Transverse colon (tissue), 4 donors: ENCODE data around the gene KIAA1217.

ENCODE experiments used
- POLR2AphosphoS5 ChIP-seq, 3 donors: sonication (generic); formaldehyde crosslinking; IDR thresholded peaks; one replicate each; pipeline ENCODE4 v1.6.1; 2016; ENCODE audit warnings: antibody characterized with exemption in 3 of 3
- TF ChIP-seq, protein P1 (sequence below), 5 experiments: fragments of 200-600 bp in 3 of 5; fragments of 450-650 bp in 2 of 5; sonication (generic) in 3 of 5; IDR thresholded peaks; 1 replicate in 2 of 5; 2 replicates in 3 of 5; pipeline ENCODE4 v1.5.1; 2016 to 2017; ENCODE audit warnings: antibody characterized with exemption in 5 of 5, inconsistent platforms in 3 of 5, mild to moderate bottlenecking in 2 of 5, moderate library complexity in 1 of 5

GRCh38 chr10:24355056-24355688 is 146.2 kb downstream of the KIAA1217 start:
- TF ChIP-seq, protein P1, sequence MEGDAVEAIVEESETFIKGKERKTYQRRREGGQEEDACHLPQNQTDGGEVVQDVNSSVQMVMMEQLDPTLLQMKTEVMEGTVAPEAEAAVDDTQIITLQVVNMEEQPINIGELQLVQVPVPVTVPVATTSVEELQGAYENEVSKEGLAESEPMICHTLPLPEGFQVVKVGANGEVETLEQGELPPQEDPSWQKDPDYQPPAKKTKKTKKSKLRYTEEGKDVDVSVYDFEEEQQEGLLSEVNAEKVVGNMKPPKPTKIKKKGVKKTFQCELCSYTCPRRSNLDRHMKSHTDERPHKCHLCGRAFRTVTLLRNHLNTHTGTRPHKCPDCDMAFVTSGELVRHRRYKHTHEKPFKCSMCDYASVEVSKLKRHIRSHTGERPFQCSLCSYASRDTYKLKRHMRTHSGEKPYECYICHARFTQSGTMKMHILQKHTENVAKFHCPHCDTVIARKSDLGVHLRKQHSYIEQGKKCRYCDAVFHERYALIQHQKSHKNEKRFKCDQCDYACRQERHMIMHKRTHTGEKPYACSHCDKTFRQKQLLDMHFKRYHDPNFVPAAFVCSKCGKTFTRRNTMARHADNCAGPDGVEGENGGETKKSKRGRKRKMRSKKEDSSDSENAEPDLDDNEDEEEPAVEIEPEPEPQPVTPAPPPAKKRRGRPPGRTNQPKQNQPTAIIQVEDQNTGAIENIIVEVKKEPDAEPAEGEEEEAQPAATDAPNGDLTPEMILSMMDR (IDR thresholded peaks at IDR 0.05): no peak
- no peak for TF ChIP-seq POLR2AphosphoS5 (IDR thresholded peaks at IDR 0.05)
